ENCODE measurements around the gene ATP2B2.

- no peak for TF ChIP-seq EGR1 (IDR thresholded peaks at IDR 0.05; ENCODE audit: borderline replicate concordance, low read depth, low read length)
- no peak for TF ChIP-seq POLR2AphosphoS5 (IDR thresholded peaks at IDR 0.05; ENCODE audit: low read depth, low read length)
- no peak for TF ChIP-seq TEAD4 (IDR thresholded peaks at IDR 0.05; ENCODE audit: low read depth, low read length)
- TF ChIP-seq, protein P1, sequence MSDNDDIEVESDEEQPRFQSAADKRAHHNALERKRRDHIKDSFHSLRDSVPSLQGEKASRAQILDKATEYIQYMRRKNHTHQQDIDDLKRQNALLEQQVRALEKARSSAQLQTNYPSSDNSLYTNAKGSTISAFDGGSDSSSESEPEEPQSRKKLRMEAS (IDR thresholded peaks at IDR 0.05), result no peak
- TF ChIP-seq GABPA (IDR thresholded peaks at IDR 0.05; ENCODE audit: borderline replicate concordance, insufficient read depth, low read length), result no peak
- no peak for TF ChIP-seq BCL11A (IDR thresholded peaks at IDR 0.05; ENCODE audit: low read depth in 2 of 2, low read length in 2 of 2)
- TF ChIP-seq CTCF (IDR thresholded peaks at IDR 0.05; ENCODE audit: control extremely low read depth in 1 of 3, insufficient read depth in 1 of 3, low read depth in 1 of 3, low read length in 3 of 3), result no peak
Observed at GRCh38 chr3:10317961-10318350, 187.4 kb downstream of the ATP2B2 start.

Measured in H1 (cell line).